ENCODE results near the gene TMIGD1.
A peak's percentile ranks its signal among the peaks of the same experiment; 100 is the strongest.
"Not testable (repeated sequence)": the region's sequence is repeated elsewhere in the genome, so short reads cannot be mapped to it uniquely, and the experiment has no call there.

Gene TMIGD1

GRCh38 chr17:30357476-30357875, 23.6 kb upstream of the TMIGD1 start:
- no peak for DNase-seq

- DNase-seq, result no peak
These were observed 20.8 kb upstream of the TMIGD1 start for GRCh38 chr17:30354701-30355100.

GRCh38 chr17:30352240-30352814, 18.5 kb upstream of the TMIGD1 start:
- DNase-seq, result no peak

DNA sequence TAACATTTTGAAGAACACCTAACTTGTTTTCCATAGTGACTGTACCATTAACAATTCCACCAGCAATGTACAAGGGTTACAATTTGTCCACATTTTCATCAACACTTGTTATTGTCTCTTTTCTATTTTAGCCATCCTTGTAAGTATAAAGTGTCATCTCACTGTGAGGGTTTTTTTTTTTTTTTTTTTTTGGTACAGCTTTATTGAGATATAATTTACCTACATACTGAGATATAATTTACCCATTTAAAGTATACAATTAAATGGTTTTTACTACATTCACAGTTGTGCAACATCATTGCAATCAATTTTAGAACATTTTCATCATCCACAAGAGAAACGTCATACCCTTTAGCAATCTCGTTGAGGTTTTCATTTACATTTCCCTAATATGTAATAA, 17.9 kb upstream of the TMIGD1 start:
- no peak for DNase-seq

DNA sequence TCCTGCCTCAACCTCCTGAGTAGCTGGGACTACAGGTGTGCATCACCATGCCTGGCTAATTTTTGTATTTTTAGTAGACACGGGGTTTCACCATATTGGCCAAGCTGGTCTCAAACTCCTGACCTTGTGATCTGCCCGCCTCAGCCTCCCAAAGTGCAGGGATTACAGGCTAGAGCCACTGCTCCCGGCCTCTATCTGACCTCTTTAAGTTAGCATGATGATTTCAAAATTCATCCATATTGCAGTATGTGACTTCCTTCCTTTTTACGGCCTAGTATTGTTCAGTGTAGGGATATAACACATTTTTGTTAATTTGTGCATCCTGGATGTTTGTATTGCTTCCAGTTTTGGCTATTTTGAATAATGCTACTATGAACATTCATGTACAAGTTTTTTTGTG, 17.4 kb upstream of the TMIGD1 start:
- not testable (repeated sequence) for DNase-seq

DNA sequence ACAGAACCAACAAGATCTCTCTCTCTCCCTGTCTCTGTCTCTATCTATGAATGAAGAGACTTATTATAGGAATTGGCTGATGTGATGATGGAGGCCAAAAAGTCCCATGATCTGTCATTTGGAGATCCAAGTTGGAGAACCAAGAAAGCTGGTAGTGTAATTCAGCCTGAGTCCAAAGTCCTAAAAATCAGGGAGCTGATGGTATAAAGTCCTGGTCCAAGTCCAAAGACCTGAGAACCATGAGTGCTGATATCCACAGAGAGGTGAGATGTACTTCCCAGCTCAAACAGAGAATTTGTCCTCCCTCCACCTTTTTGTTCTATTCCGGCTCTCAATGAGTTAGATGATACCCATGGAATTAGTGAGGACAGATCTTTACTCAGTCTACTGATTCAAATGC, 15.4 kb upstream of the TMIGD1 start:
- DNase-seq, result no peak

- no peak for DNase-seq
These were observed 13.6 kb upstream of the TMIGD1 start for GRCh38 chr17:30347488-30347887.

DNA sequence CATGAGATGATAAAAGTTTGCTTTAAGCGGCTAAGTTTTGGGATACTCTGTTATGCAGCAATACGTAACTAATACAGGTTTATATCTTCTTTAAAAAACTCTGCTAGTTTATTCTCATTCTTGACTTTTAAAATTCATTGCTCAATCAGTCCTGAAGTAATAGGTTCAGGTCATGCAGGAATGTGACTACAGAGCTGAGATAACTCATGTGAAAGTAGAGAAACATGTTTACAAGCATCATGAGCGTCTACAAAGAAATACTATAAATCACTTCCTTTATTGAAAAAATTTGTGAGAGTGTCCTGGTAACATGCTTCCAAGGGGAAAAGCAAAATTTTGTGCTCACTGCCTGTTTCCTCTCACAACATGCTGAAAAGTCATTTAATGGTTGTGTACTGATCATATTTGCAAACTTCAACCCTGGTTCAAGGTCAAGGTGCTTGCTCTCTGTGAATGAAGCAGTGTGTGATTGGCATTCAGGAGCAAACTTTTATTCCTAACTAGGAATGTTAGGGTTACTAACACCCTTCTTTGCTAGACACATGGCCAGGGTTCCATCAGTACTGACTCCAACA, 12.5 kb upstream of the TMIGD1 start:
- no peak for DNase-seq

GRCh38 chr17:30345527-30346075, 11.7 kb upstream of the TMIGD1 start:
- DNase-seq, result no peak

DNA sequence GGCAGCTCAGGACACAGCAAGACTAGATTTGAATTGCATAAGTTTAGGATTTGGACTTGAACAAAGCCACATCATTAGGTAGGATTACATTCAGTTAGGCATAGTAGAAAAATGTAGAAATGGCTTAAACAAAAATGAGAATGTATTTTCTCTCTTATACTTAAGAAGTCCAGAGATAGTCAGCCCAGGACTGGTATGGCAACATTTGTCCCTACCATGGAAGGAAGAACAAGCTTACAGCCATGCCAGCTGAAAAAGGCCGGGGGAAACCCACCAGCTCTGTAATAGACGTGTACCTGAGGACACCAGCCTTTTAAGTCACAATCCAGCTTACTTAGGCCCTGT, 11.2 kb upstream of the TMIGD1 start:
- DNase-seq, result no peak

DNA sequence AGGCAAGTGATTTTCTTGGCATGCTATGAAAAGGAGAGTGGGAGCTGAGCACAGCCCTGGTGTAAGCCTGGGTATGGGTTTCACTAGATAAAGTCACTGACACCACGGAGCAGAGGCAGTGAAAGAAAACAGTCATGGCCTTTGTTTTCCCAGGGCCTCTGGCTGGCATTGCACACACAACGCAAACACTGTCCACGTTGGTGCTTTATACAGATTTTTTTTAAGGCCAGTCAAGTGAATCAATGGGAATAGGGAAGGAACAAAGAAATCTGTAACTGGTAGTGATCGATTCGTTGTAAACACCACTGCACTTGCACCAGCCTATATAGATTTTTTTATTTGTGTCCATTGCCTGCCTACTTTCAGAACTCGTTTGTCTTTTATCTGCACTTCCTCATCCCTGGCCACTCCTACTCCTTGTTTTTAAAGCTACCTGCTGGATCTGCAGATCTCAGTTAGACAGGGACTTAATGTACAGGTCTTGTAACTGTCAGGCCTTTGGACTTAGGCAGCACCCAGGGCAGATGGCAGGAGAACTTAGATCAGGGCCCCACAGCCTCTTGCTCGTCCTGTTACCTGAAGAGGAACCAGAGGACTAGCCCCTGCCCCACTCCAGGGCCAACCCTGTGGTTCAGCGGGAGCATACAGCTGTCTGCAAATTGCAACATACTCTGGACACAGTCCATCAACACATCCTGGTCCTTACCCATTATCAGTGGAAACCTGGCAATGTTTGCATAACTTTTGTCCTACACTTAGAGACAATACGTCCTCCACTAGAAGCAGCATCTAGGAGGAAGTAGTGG, 10.6 kb upstream of the TMIGD1 start:
- no peak for DNase-seq

GRCh38 chr17:30343796-30344195, 9.9 kb upstream of the TMIGD1 start:
- no peak for DNase-seq

GRCh38 chr17:30343244-30343643, 9.4 kb upstream of the TMIGD1 start:
- DNase-seq, result not testable (repeated sequence)

GRCh38 chr17:30341703-30342249, 7.9 kb upstream of the TMIGD1 start:
- DNase-seq, result no peak

- no peak for DNase-seq
These were observed 7.0 kb upstream of the TMIGD1 start for GRCh38 chr17:30340801-30341356.

DNA sequence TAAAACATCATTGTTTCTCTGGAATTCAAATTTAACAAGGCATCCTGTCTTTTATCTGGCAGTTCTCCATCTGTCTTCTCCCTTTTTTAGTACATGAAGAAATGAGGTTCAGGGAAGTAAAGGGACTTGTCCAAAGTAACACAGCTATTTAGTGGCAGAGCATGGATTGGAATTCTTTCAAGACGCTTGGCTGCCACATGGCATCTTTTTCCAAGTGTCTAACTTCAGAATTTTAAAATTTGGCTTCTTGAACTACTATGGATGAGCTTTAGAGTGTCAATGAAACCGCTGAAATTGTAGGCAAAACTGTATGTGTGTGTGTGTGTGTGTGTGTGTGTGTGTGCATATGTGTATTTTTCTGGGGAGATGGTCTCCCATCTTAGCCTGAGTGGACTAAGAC, 5.2 kb upstream of the TMIGD1 start:
- DNase-seq, result no peak

DNA sequence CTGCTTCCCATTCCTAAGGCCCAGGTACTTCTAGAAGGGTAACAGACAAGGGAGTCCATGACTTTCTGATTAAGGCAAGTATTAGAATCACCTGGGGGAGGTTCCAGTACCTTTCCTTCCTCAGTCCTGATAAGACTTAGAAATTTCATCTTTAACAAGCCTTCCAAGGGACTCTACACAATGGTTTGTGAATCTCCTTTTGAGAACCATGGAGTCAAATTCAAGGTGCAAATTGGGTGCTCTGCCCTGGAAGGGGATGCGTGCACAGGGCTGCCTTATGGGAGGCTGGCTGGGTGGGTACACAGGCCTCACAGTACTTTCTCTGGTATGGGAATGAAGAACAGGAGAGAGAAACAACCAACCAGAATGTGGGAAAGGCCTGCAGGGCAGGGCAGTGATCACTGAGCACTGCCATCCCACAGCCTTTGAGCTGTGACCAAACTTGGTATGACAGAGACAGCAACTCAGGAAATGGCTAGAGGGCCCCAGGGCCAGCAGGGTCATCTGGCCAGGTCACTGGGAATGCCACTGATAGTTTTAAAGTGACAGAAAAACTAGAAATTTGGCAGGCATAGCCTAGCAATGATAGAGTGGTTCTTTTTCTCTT, 3.6 kb upstream of the TMIGD1 start:
- no peak for DNase-seq

DNA sequence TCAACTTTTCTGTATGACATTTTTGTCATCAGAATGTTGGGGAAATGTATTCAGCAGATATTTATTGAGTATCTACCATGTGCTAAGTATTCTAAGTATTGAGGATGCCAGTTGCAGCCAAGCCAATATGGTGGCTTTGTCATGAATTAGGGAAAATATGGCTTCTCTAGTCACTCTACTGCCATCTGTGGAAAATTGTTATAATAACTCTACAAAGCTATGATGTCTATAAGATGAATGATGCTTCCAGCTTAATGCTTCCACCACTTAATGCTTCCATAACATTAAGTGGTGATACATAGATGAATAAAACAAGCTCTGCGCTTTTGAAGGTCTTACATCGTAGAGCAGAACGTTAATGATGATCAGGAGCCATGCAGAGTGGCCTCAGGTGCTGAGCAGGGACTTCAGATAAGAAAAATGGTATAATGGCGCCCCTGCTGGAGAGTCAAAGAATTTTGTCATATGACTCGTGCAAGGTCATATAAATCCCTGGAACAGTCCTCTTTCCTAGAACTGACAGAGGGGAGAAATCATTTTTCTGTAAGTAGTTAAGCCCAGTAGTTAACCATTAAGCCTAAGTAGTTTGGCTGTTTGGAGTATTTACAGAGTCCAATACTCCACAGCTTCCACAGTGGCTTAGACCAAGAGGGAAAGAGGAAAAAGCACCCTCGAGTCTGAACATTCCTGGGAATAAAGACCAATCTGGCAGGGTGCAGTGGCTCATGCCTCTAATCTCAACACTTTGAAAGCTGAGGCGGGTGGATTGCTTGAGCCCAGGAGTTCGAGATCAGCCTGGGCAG, 2.7 kb upstream of the TMIGD1 start:
- DNase-seq, result peak; percentile 8 to 81 (median 59)

DNA sequence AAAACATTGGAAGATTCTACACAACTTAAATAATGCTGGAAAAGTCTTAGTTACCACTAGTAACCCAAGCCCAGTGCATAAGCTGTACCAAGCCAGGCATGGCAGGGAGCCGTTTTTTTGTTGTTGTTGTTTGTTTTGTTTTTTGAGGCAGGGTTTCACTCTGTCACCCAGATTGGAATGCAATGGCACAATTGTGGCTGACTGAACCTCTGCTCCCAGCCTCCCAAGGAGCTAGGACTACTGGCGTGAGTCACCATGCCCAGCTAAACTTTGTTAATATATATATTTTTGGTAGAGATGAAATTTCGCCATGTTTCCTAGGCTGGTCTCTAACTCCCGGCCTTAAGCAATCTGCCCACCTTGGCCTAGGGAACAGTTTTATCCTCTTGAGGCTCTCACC, 564 bp upstream of the TMIGD1 start:
- DNase-seq, result no peak

DNA sequence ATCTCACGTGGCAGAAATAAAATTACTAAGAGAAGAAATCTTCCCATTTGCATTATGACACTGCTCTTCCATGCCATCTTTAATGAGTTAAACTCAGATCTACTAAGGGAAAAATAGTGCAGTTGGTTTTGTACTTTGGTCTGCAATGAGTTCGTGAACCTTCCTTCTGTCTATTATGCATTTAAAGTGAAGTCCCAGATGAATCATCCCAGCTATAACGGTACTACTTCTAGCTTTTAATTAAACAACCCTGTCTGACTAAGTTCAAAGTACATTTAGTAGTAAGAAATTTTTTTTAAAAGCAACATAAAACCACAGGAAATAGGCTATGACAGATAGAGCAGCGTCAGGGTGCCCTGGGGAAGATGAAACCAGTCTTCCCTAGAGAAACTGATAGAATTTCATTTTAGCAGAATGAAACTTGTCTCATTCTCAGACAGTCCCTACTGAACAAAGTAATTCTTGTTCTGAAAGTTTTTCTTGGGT, 1.8 kb downstream of the TMIGD1 start:
- peak in 5 of 6 experiments; percentile 39 to 78 (median 77) for DNase-seq

DNA sequence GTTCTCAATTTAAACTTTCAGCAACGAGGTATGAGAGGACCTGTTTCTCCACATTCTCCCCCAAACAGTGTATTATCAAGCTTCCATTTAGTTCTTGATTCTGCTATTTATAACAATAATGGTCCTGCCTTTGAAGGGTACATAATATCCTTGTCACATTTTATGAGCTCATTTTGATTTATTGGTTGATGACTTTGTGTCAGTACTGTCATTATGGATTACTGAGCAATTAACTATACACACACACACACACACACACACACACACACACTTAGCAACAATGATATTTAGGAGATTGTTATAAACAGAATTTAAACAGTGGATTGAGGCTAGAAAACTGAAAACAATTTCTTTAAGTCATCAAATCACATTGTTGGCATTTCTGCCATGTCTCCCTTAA, 7.0 kb downstream of the TMIGD1 start:
- DNase-seq, result no peak

DNA sequence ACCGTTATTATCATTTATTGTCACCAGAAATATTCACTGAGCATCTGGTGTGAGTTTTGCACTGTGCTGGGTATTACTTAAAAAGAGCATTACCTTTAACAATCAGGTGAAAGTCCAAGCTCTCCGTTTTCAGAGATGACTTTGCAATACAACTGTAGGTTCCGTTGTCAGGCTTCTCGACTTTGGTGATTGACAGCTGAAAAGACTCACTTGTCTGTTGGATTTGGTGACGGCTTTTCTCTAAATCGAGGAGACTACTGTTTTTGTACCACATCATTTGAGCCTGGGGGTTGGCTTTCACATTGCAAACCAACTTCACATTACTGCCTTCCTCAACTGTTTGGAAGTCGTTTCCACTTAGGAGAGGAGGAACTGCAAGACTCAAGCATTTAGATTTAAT, 9.1 kb downstream of the TMIGD1 start:
- no peak for DNase-seq

All from stimulated activated naive CD4-positive, alpha-beta T cell (primary cell).